HG02981 (cell line): ENCODE data around the gene TNNC2.
"Not testable (repeated sequence)": the region's sequence is repeated elsewhere in the genome, so short reads cannot be mapped to it uniquely, and the experiment has no call there.

Source experiments
- ATAC-seq: cut with Tn5 transposase; IDR thresholded peaks from one replicate; pipeline ENCODE4 v1.9.1; 2021; ENCODE audit warnings: mild to moderate bottlenecking, moderate library complexity; ENCODE audit not compliant: unreplicated experiment

TNNC2 gene

DNA sequence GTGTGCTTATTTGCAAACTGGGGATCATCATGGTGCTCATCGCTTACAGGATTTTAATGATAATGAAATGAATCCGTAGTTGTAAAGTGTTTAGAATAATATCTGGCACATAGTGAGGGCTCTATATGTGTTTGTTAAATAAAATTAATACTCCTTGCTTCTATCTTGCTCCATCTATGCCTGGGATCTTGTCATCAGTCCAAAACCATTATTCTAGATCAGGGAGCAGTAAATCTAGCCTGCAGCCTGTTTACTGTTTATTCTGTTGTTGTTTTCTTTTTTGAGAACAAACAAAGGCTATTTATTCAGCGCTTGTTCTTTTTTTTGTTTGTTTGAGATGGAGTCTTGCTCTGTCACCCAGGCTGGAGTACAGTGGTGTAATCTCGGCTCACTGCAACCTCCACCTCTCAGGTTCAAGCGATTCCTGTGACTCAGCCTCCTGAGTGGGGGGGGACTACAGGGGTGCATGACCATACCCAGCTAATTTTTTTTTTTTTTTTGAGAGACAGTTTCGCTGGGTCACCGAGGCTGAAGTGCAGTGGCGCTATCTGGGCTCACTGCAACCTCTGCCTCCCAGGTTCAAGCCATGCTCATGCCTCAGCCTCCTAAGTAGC is 22.0 kb upstream of the TNNC2 start:
- no peak for ATAC-seq

DNA sequence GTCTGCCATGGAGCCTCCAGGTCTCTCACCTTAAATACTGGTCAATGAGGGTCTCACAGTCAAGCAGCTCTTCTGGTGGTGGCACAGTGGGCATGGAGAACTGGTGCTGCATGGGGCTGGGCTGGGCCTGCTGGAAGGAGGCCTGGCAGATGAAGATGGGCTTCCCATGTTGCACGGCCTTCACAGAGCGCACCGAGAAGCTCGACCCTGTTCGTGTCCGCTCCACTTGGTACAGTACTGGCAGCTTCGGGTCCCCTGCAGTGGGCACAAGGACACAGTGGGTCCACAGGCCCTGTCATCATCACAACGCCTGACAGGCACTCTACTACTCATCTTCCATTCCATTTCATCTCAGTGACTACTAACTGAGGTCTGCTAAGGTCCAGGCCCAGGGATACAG is 21.3 kb upstream of the TNNC2 start:
- ATAC-seq, result no peak

DNA sequence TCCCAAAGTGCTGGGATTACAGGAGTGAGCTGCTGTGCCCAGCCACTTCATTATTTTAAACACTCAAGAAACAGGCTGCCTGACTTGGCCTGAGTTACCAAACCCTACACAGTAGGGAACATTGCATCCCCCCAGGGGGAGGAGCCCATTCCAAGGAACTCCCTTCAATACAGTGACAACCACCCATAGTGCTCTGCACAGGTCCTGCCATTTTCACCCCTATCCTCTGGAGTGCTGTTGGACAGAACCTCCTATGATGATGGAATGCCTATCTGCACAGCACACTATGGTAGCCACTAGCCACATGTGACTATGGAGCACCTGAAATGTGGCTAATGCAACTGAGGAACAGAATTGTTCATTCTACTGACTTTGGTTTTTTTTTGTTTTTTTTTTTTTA is 18.3 kb upstream of the TNNC2 start:
- no peak for ATAC-seq

DNA sequence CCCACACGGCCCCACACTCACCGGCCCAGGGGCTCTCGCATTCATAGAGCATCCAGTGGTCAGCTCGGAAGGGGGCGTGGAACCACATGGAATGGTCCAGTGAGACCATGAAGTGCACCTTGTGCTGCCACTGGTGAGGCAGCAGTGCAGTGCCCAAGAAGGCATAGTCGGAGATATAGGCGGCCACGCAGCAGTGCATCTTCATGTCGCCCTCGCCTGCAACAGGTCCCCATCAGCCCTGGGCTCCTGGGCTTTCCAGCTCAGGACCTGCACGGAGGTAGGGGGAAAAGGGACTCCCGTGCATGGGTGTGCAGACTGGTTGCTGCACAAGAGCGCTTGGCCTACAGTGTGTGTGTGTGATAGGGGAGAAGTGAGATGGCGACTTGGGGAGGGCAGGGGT is 16.4 kb upstream of the TNNC2 start:
- no peak for ATAC-seq

DNA sequence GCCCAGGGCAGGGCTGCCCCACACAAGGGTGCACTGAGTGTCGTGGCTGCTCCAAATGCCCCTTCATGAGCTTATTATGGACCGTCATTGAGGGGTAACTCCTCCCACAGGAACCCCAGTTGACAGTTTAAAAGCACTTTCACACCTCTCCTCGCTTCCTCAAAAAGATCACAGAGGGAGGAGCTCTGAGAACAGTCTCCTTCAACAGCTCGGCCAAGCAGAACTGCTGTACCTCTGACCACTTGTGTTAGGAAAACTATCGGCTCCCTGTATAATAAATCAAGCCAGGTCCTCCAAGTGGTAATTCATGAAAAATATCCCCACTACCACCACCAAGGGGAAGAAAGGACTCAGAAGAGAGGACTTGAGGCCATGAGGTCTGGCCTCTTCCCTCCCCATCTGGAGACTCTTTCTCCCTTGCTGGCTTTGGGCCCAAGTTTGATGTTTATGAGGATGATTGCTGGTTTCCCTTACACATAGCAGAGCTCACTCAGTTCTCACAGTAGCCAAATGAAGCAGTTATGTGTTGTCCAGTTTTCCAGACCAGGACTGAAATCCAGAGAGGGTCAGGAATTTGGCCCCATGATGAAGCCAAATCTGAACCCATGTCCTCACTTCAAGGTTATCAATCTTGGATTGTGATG is 15.2 kb upstream of the TNNC2 start:
- ATAC-seq, result no peak

DNA sequence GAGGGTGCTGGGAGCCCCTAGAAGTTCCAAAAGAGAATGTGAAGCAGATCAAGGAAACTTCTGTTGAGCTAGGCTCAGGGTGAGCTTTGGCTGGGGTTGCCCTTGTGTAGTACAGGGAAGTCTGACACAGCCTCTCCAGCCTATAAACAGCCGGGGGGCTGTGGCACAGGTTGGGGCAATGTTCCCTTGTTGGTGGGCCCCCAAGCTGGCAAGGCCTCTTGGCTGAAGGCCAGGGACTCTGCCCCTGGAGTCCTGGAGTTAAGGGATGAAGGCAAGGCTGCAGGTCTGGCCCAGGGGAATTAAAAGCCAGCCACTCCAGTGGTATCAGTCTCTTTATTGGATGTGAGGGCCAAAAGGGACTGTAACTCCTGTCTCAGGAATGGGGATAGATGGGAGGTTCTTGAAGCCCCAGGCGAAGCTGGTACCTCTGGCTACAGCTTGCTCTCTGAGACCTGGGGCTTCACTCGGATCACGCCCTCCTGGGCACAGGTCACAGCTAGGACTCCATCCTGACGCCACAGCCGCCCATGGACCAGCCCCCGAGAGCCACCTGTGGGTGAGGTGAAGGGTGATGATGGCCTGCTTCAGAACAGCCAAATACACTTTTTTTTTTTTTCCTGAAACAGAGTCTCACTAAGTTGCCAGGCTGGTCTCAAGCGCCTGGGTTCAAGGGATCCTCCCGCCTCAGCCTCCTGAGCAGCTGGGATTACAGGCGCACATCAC is 14.5 kb upstream of the TNNC2 start:
- ATAC-seq, result no peak

DNA sequence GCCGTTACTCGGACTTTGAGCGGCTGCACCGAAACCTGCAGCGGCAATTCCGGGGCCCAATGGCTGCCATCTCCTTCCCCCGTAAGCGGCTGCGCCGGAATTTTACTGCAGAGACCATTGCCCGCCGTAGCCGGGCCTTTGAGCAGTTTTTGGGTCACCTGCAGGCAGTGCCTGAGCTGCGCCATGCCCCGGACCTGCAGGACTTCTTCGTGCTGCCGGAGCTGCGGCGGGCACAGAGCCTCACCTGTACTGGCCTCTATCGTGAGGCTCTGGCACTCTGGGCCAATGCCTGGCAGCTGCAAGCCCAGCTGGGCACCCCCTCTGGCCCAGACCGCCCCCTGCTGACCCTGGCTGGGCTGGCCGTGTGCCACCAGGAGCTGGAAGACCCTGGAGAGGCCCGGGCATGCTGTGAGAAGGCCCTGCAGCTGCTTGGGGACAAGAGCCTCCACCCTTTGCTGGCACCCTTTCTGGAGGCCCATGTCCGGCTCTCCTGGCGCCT is 13.6 kb upstream of the TNNC2 start:
- no peak for ATAC-seq

DNA sequence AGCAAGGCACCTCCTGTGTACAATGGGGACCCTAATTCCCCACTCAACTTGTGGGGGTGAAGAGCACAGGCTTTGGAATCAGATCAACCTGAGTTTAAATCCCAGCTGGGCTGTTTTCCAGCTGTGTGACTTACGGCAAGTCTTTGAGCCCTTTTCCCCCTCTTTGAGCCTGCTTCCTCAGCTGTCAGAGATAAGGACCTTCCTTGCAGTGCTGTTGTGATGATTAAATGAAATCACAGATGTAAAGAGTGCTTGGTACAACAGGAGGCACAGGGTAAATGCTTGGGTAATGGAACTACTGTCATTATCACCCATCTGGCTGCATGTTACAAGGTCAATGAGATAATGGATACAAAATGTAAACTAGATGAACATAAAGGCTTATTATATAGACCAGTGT is 9.7 kb upstream of the TNNC2 start:
- no peak for ATAC-seq

DNA sequence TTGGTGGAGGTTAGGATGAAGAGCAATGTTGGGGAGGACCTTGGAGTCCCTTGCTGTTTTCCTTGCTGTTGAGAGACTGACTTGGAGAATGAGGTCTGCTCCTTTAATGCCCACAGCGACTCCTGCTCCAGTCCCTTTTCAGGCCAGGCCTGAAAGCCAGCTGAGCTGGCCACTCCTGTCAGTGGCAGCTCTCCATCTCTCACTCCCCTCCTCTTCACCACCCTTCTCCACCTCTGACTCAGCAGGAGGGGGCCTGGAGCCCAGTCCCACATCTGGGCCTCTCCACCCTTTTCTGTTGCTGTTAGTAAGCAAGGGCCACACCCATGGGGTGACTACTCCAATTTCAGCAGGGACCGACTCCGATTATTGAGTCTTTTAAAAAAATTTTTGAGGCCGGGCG is 8.7 kb upstream of the TNNC2 start:
- no peak for ATAC-seq

DNA sequence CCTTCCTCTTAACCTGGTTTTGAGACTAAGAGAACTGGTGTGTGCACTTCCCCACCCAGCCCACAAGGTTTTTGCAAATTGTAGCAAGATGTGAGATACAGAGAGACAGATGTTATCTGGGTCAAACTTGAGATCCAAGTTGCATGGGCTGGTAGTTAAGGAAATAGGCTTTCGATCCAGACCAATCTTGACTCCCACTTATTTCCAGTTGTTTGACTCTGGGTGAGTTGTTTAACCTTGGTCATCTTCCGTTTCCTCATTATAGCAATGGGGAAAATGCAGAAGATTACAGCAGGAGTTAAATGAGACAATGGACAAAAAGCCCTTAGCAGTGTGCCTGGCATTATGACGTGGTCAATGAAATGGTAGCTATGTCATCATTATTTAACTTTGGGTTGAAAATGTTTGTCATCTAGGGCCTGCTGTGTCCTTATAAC is 8.2 kb upstream of the TNNC2 start:
- ATAC-seq, result no peak

DNA sequence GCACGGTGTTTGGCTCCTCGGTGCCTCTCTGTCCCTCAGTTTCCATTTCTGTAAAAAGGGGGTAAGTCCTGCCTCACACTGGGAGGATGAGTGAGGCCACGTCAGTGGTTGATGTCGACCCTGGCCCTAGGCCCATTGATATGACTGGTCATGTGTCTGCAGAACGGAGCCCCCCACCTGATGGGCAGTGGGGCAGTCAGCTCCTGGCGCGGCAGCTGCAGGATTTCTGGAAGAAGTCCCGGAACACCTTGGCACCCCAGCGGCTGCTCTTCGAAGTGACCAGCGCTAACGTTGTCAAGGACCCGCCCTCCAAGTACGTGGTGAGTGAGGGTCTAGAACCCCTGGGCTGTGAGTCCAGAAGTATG is 7.7 kb upstream of the TNNC2 start:
- ATAC-seq, result no peak

DNA sequence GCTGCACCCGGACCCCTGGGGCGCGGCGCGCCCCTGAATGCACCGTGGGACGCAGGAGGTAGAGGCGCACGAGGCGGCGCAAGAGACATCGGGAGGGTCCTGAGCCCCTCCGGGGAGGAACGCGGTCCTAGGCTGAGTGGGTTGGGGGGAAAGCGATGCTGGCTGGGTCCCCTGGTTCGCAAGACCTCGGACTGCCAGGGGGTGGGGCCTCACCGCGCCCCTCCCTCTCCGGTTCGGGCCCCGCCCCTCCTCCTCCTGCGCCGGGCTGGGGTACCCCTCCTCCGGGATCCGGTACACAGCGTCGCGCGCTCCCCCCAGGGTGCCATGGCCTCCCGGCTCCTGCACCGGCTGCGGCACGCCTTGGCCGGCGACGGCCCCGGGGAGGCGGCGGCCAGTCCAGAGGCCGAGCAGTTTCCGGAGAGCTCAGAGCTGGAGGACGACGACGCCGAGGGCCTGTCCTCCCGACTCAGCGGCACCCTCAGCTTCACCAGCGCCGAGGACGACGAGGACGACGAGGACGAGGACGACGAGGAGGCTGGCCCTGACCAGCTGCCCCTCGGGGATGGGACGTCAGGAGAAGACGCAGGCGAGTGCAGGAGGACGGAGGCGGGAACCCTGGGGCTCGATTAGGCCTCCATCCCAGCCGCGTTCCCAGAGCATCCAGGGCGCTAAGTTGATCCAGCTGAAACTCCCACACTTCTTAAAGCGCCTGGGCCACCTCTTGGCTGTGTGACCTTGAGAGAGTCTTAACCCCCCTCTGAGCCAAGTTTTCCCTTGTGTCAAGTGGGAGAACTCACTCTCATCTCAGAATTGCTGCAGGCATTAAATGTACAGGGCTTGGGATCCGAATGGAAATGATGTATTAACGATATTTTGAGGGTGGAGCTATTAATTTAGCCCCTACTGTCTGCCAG is 7.0 kb upstream of the TNNC2 start:
- ATAC-seq, result no peak

DNA sequence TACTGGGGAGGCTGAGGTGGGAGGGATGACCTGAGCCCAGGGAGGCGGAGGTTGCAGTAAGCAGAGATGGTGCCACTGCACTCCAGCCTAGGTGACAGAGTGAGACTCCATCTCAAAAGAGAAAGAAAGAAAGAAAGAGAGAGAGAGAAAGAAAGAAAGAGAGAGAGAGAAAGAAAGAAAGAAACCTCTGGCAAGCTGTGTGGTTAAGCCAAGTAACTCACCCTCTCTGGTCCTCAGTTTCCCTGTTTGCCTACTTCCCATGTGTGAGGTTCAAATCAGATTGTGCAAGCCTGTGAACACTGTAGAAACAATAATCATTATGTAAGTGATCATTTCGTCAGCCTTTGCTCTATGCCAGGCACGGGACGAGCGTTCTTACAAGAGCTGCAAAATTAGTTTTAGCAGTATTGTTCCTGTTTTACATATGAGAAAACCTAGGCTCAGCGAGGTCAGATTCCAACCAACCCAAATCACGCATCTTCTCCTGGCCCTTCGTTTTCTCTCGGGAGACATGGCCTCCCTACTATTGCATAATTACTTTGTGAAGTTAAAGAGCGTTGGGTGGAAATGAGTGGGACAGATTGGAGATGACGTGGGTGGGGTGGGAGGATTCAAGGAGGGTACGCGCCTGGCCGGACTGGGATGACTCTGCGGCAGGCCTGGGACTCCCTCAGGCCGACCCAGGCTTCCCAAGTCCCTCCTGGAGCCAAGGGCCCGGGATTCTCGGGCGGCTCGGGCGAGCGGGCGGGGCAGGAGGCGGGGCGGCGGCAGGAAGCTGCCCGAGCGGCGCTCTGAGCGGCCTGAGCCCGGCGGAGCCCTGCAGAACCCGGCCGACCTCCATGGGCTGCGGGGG is 6.1 kb upstream of the TNNC2 start, which contains the start of gene SNX21:
Gene SNX21 (plus strand): TSS at position 770 of the 853 bp plus-strand sequence. CDS start 121 bp downstream, outside the sequence.
- no peak for ATAC-seq

DNA sequence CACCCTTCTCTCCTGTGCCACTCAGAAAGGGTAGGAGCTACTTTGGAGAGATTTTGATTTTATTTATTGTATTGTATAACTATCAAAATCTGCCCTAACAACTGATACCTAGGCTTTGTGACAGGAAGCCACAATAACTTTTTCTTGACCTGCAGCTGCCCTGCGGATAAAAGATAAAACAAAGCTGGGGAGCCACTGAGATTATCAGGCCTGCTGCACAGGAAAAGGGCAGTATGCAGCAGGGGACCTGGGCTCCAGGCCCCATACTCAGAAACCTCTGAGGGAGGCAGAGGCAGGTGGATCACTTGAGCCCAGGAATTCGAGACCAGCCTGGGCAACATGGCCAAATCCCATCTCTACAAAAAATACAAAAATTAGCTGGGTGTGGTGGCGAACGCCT is 5.5 kb upstream of the TNNC2 start:
- ATAC-seq, result no peak

DNA sequence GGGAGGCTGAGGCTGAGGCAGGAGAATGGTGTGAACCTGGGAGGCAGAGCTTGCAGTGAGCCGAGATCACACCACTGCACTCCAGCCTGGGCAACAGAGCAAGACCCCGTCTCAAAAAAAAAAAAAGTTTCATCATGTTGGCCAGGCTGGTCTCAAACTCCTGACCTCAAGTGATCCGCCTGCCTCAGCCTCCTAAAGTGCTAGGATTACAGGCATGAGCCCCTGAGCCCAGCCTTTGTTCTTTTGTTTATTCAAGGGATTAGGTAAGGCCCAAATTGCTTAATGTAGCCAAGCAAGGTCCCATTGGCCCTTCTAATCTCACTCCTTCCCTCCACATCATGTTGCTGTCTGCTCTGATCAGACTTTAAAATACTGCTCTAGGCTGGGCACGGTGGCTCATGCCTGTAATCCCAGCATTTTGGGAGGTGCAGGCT is 2.6 kb upstream of the TNNC2 start:
- ATAC-seq, result not testable (repeated sequence)

DNA sequence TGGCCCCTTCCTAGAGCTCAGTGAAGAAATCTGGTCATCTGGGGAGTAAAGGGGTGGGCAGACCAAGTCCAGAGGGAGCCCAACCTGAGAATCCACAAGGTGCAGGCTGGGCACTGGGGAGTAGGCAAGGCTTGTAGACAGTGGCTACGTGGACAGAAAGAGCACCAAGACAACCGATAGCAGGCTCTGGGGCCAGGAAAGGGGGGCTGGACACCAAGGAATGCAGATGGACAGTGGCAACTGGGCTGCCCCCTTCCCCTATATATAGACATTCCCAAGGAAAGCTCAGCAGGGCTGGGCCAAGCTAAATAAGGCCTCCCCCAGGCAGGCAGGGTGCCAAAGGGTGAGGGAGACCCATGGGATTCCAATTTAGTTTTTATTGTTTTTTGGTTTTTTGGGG is 1.5 kb upstream of the TNNC2 start:
- ATAC-seq, result no peak

DNA sequence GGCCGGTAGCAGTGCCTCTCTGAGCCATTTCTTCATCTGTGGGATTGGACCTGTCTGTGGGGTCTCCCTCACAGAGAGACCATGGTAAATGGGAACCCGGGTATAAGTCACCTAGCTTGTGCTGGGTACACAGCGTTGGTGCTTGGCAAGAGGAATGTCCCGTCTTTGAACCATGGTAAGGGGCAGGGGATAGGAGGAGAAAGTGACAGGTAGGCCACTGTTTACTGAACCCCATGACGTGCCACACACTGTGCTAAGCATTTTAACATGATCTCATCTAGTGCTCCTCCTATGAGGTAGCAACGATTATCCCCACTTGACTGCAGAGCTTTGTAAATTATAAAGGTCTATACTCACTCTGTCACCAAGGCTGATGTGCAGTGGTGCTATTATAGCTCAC is 600 bp upstream of the TNNC2 start:
- ATAC-seq, result no peak

DNA sequence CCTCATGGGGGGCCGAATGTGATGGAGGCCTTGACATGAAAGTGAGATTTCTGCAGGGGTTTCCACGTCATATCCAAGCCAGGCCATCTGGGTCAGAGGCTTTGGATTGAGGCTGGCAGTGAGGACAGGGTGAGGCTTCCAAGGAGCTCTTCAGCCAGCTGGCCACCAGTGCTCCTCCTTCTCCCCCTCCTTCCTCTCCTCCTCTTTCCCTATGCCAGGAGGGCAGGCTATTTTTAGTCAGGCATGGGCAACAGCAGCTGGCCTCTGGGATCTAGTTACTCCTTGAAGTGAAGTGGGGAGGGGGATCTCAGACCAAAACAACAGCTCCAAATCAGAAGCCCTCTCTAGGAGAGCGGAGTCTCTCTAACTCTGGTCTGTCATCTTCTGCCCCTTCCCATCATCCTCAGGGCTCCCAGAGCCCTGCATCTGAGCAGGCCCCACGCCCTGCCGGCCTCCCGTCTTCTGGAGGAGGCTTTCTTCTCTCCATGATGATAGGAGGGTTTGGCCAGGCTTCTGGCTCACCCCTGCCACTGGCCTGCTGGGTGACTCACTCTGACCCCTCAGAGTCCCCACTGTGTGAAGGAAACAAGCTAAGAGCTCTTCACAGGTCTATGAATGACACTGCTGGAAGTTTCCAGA is 612 bp downstream of the TNNC2 start:
- ATAC-seq, result no peak

DNA sequence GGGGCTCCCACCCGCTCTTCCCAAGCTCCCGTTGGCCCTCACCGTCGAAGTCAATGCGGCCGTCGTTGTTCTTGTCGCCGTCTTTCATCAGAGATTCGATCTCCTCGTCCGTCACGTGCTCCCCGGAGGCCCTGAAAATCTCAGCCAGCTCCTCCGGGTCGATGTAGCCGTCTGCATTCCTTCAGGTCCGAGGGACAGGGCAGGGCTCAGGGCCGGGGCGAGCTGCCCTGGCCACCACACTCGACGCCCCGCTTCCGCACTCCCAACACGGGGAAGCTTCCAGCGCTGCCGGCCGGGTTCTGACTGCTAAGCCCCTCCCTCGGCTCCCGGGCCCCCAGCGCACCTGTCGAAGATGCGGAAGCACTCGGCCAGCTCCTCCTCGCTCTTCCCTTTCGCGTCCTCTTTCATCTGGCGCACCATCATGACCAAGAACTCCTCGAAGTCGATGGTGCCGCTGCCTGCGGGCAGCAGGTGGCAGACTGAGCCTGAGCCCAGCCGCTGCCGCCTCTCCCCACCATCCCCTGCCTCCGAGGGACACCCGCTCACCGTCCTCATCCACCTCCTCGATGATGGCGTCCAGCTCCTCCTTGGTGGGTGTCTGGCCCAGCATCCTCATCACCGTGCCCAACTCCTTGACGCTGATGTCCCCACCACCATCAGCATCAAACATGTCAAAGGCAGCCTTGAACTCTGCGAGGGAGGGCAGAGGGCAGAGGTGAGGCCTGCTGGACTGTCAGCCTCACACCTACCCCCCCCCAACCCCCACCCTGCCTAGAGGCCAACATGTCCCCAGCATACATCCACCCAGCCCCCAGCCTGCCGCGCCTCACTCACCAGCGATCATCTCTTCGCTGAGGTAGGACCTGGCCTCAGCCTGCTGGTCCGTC is 2.9 kb downstream of the TNNC2 start:
- ATAC-seq, result no peak
